Measurements from ENCODE around the gene CEL. TPM values are rescaled to one million over a fixed set of nuclear protein-coding genes. Genes with fewer than 3 reads are reported as not detected.
"Not testable (repeated sequence)": the region's sequence is repeated elsewhere in the genome, so short reads cannot be mapped to it uniquely, and the experiment has no call there.

The CEL gene
- total RNA-seq, 1 experiment from 2014 or later = 0.19 TPM

GRCh38 chr9:133076691-133077090 is 14.9 kb downstream of the CEL start:
- H3K36me3 ChIP-seq (ENCODE audit: insufficient read depth, low read length) = no peaks in the 10 kb centered on the region
- H3K4me1 ChIP-seq (ENCODE audit: low read length) = no peaks in the 10 kb centered on the region
- no peaks in the 10 kb centered on the region for H3K9me2 ChIP-seq (replicated peaks; ENCODE audit: insufficient read depth, low read length)
- DNase-seq = no peak
- no peak overlapping the region for H2AFZ ChIP-seq (ENCODE audit: low read length)
- no peaks in the 10 kb centered on the region for H3K79me2 ChIP-seq (ENCODE audit: low read length)
- H3K9ac ChIP-seq (ENCODE audit: low read length) = no peak overlapping the region
- H3K9me3 ChIP-seq (ENCODE audit: low read length) = no peaks in the 10 kb centered on the region
- no peaks in the 10 kb centered on the region for H3K27me3 ChIP-seq (ENCODE audit: low read length)
- no peak overlapping the region for H3K4me2 ChIP-seq (ENCODE audit: low read depth, low read length, poor library complexity, severe bottlenecking)
- H3K4me3 ChIP-seq (ENCODE audit: low read length) = no peak overlapping the region
- no peak overlapping the region for H3K27ac ChIP-seq (ENCODE audit: low read length)
- 0 out of 2 replicates have a peak, but pooled peaks cover 4% of the 10 kb centered on the region for H4K20me1 ChIP-seq (ENCODE audit: insufficient read depth, low read depth, low read length)

GRCh38 chr9:133078486-133078885 is 16.7 kb downstream of the CEL start:
- 0 out of 2 replicates have a peak, but pooled peaks cover 4% of the 10 kb centered on the region for H4K20me1 ChIP-seq (ENCODE audit: insufficient read depth, low read depth, low read length)
- no peaks in the 10 kb centered on the region for H3K36me3 ChIP-seq (ENCODE audit: insufficient read depth, low read length)
- H2AFZ ChIP-seq (ENCODE audit: low read length) = no peak overlapping the region
- no peaks in the 10 kb centered on the region for H3K79me2 ChIP-seq (ENCODE audit: low read length)
- no peaks in the 10 kb centered on the region for H3K9me2 ChIP-seq (replicated peaks; ENCODE audit: insufficient read depth, low read length)
- no peaks in the 10 kb centered on the region for H3K27me3 ChIP-seq (ENCODE audit: low read length)
- H3K4me3 ChIP-seq (ENCODE audit: low read length) = no peak overlapping the region
- H3K4me1 ChIP-seq (ENCODE audit: low read length) = no peaks in the 10 kb centered on the region
- H3K9me3 ChIP-seq (ENCODE audit: low read length) = no peaks in the 10 kb centered on the region
- H3K4me2 ChIP-seq (ENCODE audit: low read depth, low read length, poor library complexity, severe bottlenecking) = no peak overlapping the region
- H3K9ac ChIP-seq (ENCODE audit: low read length) = no peak overlapping the region
- H3K27ac ChIP-seq (ENCODE audit: low read length) = no peak overlapping the region
- DNase-seq = no peak

- no peak overlapping the region for H3K27ac ChIP-seq (ENCODE audit: low read length)
- H3K36me3 ChIP-seq (ENCODE audit: insufficient read depth, low read length) = no peaks in the 10 kb centered on the region
- no peak overlapping the region for H3K4me2 ChIP-seq (ENCODE audit: low read depth, low read length, poor library complexity, severe bottlenecking)
- 0 out of 2 replicates have a peak, but pooled peaks cover 4% of the 10 kb centered on the region for H4K20me1 ChIP-seq (ENCODE audit: insufficient read depth, low read depth, low read length)
- DNase-seq = no peak
- H3K4me3 ChIP-seq (ENCODE audit: low read length) = no peak overlapping the region
- H3K27me3 ChIP-seq (ENCODE audit: low read length) = no peaks in the 10 kb centered on the region
- no peak overlapping the region for H3K9ac ChIP-seq (ENCODE audit: low read length)
- H3K9me3 ChIP-seq (ENCODE audit: low read length) = no peaks in the 10 kb centered on the region
- no peaks in the 10 kb centered on the region for H3K79me2 ChIP-seq (ENCODE audit: low read length)
- no peaks in the 10 kb centered on the region for H3K4me1 ChIP-seq (ENCODE audit: low read length)
- H3K9me2 ChIP-seq (replicated peaks; ENCODE audit: insufficient read depth, low read length) = no peaks in the 10 kb centered on the region
- H2AFZ ChIP-seq (ENCODE audit: low read length) = no peak overlapping the region
These were observed 18.4 kb downstream of the CEL start for GRCh38 chr9:133080161-133080560.

GRCh38 chr9:133080786-133081779 is 19.3 kb downstream of the CEL start:
- H4K20me1 ChIP-seq (ENCODE audit: insufficient read depth, low read depth, low read length); DNase-seq; H3K9ac ChIP-seq (ENCODE audit: low read length); H3K9me3 ChIP-seq (ENCODE audit: low read length); H3K79me2 ChIP-seq (ENCODE audit: low read length); H3K27me3 ChIP-seq (ENCODE audit: low read length); H3K4me1 ChIP-seq (ENCODE audit: low read length); H3K4me3 ChIP-seq (ENCODE audit: low read length); H3K36me3 ChIP-seq (ENCODE audit: insufficient read depth, low read length); H3K27ac ChIP-seq (ENCODE audit: low read length); H3K4me2 ChIP-seq (ENCODE audit: low read depth, low read length, poor library complexity, severe bottlenecking); H3K9me2 ChIP-seq (replicated peaks; ENCODE audit: insufficient read depth, low read length); H2AFZ ChIP-seq (ENCODE audit: low read length): not testable (repeated sequence)

- not testable (repeated sequence) for H3K36me3 ChIP-seq (ENCODE audit: insufficient read depth, low read length); DNase-seq; H2AFZ ChIP-seq (ENCODE audit: low read length); H3K79me2 ChIP-seq (ENCODE audit: low read length); H4K20me1 ChIP-seq (ENCODE audit: insufficient read depth, low read depth, low read length); H3K4me3 ChIP-seq (ENCODE audit: low read length); H3K9me2 ChIP-seq (replicated peaks; ENCODE audit: insufficient read depth, low read length); H3K9ac ChIP-seq (ENCODE audit: low read length); H3K4me2 ChIP-seq (ENCODE audit: low read depth, low read length, poor library complexity, severe bottlenecking); H3K27me3 ChIP-seq (ENCODE audit: low read length); H3K27ac ChIP-seq (ENCODE audit: low read length); H3K4me1 ChIP-seq (ENCODE audit: low read length); H3K9me3 ChIP-seq (ENCODE audit: low read length)
These were observed 20.3 kb downstream of the CEL start for GRCh38 chr9:133081957-133082644.

GRCh38 chr9:133083688-133084087 is 21.9 kb downstream of the CEL start:
- not testable (repeated sequence) for H3K79me2 ChIP-seq (ENCODE audit: low read length); H3K27ac ChIP-seq (ENCODE audit: low read length); H4K20me1 ChIP-seq (ENCODE audit: insufficient read depth, low read depth, low read length); H3K9me2 ChIP-seq (replicated peaks; ENCODE audit: insufficient read depth, low read length); H3K4me2 ChIP-seq (ENCODE audit: low read depth, low read length, poor library complexity, severe bottlenecking); H3K36me3 ChIP-seq (ENCODE audit: insufficient read depth, low read length); H3K4me1 ChIP-seq (ENCODE audit: low read length); H3K9ac ChIP-seq (ENCODE audit: low read length); DNase-seq; H3K9me3 ChIP-seq (ENCODE audit: low read length); H3K4me3 ChIP-seq (ENCODE audit: low read length); H3K27me3 ChIP-seq (ENCODE audit: low read length); H2AFZ ChIP-seq (ENCODE audit: low read length)

- not testable (repeated sequence) for DNase-seq; H4K20me1 ChIP-seq (ENCODE audit: insufficient read depth, low read depth, low read length); H3K4me1 ChIP-seq (ENCODE audit: low read length); H3K9ac ChIP-seq (ENCODE audit: low read length); H3K9me3 ChIP-seq (ENCODE audit: low read length); H3K79me2 ChIP-seq (ENCODE audit: low read length); H3K27me3 ChIP-seq (ENCODE audit: low read length); H3K4me2 ChIP-seq (ENCODE audit: low read depth, low read length, poor library complexity, severe bottlenecking); H3K9me2 ChIP-seq (replicated peaks; ENCODE audit: insufficient read depth, low read length); H3K27ac ChIP-seq (ENCODE audit: low read length); H3K36me3 ChIP-seq (ENCODE audit: insufficient read depth, low read length); H2AFZ ChIP-seq (ENCODE audit: low read length); H3K4me3 ChIP-seq (ENCODE audit: low read length)
These were observed 24.6 kb downstream of the CEL start for GRCh38 chr9:133086212-133086860.

GRCh38 chr9:133086894-133087293 is 25.1 kb downstream of the CEL start:
- Histone ChIP-seq H3K27ac (ENCODE audit: low read length) (no peak overlapping the region), H3K9me2 (replicated peaks; ENCODE audit: insufficient read depth, low read length) (no peaks in the 10 kb centered on the region), H3K4me2 (ENCODE audit: low read depth, low read length, poor library complexity, severe bottlenecking) (no peak overlapping the region), H3K9ac (ENCODE audit: low read length) (no peak overlapping the region), H2AFZ (ENCODE audit: low read length) (no peak overlapping the region), H3K79me2 (ENCODE audit: low read length) (no peaks in the 10 kb centered on the region), H4K20me1 (ENCODE audit: insufficient read depth, low read depth, low read length) (no peaks in the 10 kb centered on the region), H3K4me1 (ENCODE audit: low read length) (no peaks in the 10 kb centered on the region), H3K27me3 (ENCODE audit: low read length) (no peaks in the 10 kb centered on the region), H3K36me3 (ENCODE audit: insufficient read depth, low read length) (no peaks in the 10 kb centered on the region), H3K4me3 (ENCODE audit: low read length) (no peak overlapping the region), H3K9me3 (ENCODE audit: low read length) (no peaks in the 10 kb centered on the region)
- no peak for DNase-seq
